HTR-8/SVneo (cell line): Measurements from ENCODE around the gene PARD3B.

ENCODE experiments used
- DNase-seq: peaks from one replicate; pipeline ENCODE4 v3.0.0; 2011; ENCODE audit warnings: low spot score, mixed read lengths; ENCODE audit not compliant: insufficient read length
- FAIRE-seq: peaks from 2 replicates; lab custom pipeline; 2011; peaks lifted over from hg19 to GRCh38; lab: Jason Lieb, UNC

The PARD3B gene

DNA sequence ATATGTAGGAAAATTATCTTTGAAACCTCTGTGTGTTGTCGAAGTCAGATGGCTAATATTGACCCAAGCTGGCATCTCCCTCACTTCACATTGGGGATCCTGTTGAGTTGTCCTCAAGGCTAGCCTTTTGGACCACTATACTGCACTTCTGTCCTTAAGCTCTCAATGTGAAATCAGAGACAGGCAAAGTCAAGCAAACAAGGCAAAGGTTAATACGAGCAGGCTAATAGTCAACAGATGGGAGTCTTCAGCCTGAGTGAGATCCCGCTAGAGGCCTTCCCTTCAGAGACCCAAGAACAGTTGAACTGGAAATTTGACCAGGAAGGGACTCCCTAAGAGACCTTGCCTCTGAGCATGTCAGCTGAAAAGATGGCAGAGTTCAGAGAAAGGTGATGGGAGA lies 475.4 kb downstream of the PARD3B start:
- no peak for DNase-seq
- no peak for FAIRE-seq

DNA sequence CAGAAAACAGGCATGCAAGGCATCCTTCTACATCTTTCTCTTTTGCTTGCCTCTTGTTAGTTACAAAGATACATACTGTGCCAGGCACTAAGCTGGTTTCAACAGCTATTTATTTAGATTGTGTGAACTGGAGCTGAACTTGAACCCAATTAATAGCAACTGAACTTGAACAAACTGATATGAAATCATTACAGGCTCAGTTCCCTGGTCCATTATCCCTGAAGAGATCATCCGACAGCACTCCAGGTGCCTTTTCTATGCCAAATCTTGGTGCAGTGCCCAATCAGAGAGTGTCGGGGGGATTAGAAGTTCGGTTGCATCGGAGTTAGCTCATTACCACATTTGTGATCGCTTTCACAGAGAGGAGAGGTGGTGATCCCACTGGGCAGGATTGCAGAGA lies 477.6 kb downstream of the PARD3B start:
- FAIRE-seq: no peak
- no peak for DNase-seq

DNA sequence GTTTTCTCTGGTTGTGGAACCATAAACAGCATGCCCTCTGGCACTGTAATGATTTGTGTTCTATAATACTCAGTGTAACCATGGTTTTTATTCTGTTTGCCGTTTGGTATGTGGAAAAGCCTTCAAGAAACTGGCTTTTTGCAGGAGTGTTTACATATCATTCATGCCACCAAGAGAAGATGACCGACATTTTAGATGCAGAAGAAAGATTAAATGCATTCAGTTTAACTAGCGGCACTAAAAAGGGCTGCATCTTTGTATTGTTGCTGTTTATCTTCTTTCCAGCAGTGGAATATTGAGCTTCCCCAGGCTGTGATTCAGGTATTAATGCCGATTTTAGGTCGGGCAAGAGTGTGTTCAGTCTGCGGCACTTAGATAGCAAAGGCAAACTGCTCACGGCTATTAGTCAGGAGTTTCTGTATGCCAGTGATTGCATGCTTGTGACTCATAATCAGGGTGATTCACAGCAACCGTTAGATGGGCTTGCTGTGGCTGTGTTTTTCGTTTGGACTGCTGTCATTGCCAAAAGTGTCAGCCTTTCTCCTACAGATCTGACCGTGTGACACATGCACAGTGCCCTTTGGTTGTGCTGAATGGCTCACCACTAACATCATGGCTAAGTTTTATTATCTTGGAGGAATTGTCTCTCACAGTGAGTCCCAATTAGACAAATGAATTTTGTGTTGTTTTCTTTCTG lies 479.7 kb downstream of the PARD3B start:
- FAIRE-seq (peak; percentile 84), DNase-seq (peak; percentile 70)

DNA sequence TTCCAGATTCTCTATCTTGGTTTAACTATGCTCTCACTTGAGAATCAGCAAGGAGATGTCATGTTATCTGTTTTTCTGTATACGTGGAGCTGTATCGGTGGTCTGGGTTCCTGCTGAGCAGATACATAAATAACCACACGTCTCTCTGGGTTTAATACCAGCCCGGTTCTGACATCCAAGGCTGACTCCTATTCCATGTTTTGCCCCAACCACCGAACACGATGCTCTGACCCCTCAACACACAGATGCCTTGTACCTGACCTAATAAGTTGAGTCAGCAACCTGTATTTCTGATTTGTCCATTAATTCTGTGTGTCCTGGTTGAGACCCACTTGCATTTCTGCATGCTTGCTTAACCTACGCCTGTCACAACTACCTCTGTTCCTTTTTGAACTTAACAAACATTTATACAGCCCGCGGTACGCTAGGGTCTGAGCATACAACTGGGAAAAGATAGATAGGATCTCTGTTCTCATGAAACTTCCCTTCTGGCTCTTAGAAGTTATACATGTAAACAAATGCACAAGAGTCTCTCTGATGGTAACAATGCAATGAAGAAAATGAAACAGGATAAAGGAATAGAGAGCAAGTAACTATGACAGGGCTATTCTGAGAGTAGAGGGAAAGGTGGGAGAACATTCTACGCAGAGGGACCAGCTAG lies 480.4 kb downstream of the PARD3B start:
- DNase-seq (no peak), FAIRE-seq (peak; percentile 57)

DNA sequence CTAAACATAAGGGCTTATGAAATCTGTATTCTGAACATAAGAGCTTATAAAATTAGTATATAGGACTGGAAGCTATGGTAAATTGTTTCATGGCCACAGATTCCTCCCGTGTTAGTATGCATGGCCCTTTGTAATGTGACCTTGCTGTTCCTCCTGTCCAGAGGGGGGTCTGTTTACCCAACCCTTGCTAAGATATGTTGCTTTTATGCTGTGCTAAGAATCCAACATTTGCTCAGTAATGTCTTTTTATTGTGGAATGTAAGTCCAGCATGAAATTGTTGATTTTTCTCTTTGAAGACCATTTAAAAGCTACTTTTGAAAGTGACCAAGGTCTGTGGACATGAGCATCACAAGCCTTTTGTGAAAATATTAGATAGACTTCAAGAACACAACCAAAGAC lies 485.4 kb downstream of the PARD3B start:
- FAIRE-seq (no peak), DNase-seq (no peak)

DNA sequence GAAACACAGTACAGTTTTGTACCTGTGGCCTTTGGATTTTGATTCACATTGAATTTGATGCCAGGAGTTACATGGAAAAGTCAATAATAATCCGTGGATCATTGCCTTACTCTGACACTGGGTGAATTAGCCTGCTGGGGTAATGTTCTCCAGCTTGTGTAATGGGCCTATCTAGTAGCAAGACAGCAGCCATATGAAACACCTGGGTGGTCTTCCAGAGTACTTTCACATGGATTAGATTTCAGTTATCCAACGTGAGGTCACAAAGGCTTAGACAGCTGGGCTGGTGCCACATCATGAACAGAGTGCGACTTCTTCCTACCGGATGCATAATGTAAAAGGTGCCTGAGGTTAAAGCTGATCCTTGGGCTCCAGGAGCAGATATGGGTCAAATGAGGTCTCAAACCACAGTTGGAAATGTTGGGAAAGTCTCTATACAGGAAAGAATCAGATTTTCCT lies 486.8 kb downstream of the PARD3B start:
- FAIRE-seq (no peak), DNase-seq (no peak)

DNA sequence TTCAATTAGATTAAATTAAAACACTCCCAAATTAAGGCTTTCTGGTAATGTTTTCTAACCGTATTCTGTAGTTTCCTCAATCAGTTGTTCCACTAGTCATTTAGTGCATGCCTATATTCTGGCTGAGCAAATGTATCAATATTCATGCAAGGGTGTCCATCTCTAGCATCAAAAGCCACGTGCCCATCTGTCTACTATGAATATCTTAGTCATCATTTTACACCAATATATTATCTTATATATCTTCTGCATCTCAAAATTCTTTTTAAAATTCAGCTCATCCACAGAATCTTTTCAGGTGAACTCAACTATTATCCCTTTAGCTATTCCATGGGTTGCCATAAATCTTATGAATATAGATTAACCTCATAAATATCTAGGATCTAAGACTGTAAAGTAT lies 488.2 kb downstream of the PARD3B start:
- no peak for FAIRE-seq
- no peak for DNase-seq

DNA sequence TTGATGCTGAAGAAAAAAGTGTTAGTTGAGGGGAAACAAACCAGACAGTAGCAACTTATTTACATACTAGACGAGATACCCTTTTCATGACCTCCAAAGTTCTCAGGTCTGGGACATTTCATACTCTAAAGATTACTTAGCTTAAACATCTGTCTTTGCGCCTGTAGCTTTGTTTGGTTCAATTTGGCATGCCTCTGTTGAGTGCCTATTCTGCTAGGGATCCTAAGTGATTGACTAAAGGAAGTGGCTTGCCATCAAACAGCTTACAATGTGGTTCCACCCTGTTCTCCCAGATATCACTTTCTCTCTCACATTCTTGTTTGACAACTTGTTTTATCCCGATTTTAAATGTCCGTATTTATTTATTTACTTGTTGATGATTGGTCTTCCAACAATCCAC lies 488.8 kb downstream of the PARD3B start:
- DNase-seq (no peak), FAIRE-seq (no peak)

DNA sequence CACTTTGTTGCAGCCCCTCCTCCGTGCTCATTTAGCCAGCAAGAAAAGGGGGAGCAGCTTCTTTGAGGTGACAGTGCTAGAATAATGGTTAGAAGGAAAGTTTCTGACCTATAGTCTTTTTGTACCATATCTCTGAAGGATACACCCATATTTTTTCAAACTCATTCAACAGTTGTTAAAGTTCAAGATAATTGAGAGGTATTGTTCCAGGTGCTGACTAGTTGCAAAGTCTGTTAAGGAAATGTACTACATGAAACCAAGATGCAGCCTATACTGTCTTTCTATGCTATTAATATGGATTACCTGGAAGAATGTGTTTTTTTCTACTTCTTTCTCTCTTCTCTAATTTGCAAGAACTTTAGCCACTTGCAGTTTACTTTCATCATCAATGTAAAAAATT lies 495.0 kb downstream of the PARD3B start:
- DNase-seq: no peak
- no peak for FAIRE-seq

DNA sequence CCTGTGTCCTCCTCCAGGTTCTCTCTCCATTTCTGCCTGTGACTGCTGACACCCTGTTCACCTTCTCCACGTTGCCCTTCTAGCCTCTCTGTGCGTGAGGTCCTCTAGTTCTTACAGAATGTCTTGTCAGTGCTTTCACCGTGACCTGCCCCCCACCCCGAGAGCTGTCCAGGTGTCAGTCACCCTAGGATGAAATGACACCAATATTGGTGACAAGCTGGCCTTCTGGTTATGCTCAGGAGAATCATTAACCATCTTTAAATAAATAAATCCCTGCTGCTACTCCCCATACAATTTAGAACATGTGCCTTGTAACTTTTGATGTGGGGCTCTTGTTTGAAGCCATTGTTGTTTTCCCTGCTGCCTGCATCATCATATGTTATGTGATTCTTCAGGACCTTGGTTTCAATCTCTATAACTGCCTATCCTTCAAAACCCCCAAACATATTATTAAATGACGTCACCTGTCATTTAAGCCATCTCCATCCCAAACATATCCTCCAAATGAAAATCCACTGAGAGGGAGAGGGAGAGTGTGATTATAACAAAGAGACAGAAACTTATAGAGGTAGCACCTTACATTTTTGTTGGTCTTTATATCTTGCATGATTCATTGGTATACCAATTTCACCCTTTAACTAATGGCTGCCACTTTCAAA lies 496.3 kb downstream of the PARD3B start:
- no peak for FAIRE-seq
- DNase-seq: no peak

DNA sequence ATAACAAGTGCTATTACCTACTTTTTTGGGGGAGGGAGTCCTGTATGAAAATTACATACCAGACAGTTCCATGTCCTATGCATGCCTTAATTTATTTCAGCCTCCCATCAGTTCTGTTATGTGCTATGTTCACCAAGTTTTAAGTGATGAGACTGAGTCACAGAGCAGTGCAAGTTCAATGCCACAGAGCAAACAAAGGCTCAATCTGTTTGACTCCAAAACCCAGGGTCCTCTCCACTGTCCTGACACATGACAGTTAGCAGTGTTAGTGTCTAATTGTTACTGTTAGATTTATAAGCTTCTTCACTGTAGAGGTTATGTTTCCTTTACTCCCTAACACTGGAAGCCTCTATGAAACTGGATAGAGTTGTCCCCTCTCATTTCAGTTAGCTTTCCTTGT lies 498.0 kb downstream of the PARD3B start:
- FAIRE-seq: no peak
- no peak for DNase-seq

DNA sequence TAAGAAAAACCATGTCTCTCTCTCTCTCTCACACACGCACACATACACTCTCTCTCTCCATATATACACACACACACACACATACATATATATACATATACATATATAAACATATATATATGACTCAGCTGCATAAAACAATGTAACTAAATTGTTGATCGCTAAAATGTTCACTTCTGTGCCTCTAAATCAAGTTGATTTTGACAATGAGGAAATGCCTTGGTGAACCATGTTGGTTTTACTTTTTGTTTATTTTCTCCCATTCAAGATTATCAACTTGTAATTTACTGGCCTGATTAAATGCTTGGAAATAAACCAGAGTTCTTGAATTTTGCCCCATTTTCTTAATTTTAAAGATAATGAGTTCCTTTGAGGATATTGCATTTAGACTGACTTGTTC lies 500.4 kb downstream of the PARD3B start:
- no peak for FAIRE-seq
- DNase-seq: no peak

DNA sequence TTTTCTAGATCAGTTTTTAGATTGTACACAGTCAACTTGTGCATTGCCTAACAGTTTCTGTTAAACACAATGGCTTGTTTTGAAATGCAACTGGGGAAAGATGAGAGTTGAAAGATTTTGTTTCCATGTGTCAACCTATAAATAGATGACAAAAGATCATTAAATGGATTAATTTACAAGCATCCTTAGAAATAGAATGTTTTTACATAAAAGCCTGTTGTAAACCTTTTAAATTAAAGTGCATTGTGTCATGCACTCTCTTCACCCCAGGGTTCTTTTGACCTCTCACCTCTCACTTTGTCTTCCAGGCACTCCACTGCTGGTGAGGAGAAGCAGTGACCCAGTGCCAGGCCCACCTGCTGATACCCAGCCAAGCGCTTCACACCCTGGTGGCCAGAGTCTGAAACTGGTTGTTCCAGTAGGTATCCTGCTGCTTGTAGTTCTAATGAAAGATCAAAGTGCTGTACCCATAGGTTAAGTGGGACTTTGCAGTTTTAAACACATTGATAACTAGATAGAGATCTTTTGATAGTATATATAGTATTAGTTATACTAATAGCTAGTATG lies 502.1 kb downstream of the PARD3B start:
- FAIRE-seq (no peak), DNase-seq (no peak)

DNA sequence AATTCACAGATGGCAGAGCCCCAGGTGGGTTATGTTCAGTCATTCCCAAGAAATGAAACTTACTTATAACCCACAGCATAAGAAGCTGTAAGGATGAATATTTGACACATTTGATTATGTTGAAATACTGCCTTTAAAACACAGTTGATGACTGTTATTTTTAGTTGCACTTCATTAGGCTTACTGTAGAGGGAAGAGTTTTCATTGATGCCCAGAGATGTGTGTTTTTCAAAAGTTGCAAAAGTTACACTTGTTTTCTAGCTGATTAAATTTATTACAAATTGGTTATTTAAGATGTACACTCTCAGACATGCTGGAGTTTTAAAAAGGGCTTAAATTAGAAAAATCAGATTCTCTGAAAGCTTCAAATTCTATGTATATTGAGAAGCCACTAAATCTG lies 506.1 kb downstream of the PARD3B start:
- DNase-seq: no peak
- FAIRE-seq: no peak

DNA sequence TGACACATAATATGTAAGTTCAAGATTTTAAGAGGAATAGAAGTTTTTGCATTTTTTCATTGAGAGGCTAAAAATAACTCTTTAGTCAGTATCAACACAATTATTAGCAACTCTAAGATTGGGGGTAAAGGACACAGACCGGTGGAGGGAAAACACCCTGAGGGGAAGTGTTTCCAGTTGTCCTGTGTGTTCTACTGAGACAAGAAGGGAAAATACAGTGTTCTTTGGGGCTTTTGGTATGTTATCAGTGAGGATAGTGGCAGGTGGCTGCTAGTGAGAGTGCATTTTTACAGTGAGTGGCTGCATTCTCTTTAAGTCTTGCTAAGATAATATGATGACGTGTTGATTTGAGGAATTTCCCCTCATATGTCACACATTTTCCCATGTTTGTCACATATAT lies 507.5 kb downstream of the PARD3B start:
- FAIRE-seq (no peak), DNase-seq (no peak)

DNA sequence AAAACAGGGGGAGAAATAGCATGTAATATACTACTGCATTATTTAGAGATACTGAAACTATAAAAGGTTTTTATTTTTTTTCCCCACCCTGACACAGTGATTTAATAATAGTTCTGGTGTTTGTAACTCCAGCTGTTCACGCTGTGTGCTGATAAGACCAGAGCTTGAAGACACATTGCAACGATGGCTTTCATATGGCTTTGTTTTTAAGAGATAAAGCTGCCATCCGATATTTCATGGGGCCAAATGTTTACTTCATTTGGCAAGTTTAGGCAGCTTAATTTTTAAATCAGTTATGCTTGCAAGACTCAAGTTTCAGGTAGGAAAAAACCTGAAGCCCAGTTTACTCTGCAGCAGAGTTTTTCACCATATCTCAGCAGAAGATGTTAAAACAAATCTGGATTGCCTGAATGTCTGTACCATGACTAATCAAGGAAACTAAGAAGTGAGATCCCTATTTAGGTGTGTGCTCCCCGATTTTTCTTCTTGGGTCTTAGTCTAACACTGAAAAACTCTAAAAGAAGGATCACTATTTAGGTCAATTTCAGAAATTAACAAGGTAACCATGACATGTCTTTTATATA lies 508.6 kb downstream of the PARD3B start:
- DNase-seq: no peak
- FAIRE-seq: no peak

DNA sequence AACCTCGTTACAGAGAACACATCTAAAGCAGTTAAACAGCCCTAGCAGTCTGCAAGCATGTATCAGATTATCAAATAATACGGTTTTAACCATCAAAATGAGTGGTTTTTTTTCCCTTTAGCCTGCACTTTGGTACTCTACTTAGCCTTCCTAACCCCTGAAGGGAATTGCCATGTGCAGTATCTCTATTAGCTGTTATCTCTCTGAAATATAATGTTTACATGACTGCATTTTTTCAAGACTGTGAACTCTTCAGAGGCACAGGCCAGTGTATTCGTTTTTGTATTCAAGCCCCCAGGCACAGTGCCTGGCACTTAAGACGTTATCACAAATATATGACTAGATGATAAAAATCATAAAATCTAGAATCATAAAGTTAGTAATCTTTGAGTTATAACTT lies 509.5 kb downstream of the PARD3B start:
- FAIRE-seq (no peak), DNase-seq (no peak)

DNA sequence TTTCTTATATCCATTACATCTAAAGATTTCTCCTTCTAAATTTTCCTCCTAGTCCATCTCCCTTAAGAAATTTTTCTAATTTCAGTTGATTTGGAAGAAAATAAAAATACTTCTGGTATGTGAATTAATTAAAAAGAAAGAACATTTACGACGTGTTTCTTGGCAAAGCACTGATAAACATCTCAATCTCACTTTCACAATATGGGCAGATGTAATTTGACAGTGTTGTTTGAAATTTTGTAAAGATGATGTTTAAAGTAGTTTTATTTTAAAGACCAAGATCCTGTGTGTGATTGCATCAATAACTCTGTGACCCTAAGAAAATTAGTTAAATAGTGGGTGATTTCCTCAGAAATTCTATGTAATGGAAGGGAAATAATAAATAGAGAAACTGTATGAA lies 510.0 kb downstream of the PARD3B start:
- no peak for FAIRE-seq
- DNase-seq: no peak

DNA sequence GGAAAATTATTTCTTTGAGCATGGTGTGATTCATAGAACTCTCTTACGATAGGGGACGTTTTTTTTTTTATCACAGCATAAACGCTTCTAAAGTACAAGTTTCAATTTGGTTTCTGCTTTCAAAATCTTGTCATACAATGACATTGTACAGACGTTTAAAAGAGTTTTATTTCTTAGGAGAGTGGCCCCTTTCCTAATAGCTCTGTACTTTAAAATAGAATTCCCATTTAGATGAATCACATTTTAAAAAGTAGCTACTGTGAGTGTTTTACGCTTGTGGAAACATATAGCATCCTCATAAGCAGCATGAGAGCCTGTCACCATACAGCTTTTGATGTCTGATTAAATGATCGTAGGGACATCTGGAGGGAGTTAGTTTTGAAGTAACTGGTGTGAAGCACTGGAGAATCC lies 510.9 kb downstream of the PARD3B start:
- DNase-seq (no peak), FAIRE-seq (no peak)

DNA sequence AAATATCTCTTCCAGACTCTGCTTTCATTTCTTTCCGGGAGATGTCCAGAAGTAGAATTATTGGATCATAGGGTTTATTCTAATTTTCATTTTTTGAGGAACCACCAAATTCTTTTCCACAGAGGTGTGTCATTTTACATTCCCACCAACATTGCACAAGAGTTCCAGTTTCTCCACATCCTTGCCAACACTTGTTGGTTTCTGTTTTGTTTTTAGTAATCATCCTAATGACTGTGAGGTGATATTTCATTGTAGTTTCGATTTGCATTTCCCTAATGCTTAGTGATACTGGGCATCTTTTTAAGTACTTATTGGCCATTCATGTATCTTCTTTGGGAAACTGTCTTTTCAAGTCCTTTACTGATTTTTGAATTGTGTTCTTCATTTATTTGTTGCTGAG lies 513.1 kb downstream of the PARD3B start:
- no peak for DNase-seq

DNA sequence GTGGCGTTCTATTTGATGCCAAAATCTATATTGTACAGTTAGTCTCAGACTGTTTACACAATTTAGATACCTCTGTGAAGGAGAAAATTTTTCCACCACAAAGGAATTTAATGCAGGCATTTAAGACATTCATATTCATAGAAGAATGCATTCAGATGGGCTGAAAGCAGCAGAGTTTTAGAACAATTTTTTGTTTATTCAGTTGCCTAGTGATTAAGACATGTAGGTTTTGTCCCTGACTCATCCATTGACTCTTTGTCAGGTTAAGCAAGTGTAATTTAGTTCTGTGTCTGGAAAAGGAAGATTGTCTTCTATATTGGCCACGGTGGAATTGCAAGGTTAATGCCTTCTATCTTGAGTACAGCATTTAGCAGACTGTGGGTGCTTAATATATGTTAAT lies 515.0 kb downstream of the PARD3B start:
- FAIRE-seq (no peak), DNase-seq (no peak)

More for the DNA sequence above, 513.1 kb downstream of the PARD3B start:
- no peak for FAIRE-seq
